ENCODE results near the gene SCAF1.

The SCAF1 gene

DNA sequence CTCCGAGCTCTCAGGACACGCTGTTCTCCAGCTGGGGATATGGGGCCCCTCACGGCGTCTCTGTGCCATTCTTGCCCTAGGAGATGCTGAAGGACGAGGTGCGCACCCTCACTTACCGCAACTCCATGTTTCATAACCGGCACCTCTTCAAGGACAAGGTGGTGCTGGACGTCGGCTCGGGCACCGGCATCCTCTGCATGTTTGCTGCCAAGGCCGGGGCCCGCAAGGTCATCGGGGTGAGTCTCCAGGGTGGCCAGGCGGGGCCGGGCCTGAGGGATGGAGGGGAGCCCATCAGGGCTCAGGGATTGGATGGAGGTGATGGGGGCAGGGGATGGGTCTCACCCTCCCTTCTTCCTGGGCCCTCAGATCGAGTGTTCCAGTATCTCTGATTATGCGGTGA lies 39.8 kb downstream of the SCAF1 start:
- TF ChIP-seq ZNF274 (IDR thresholded peaks at IDR 0.05; ENCODE audit: low read depth, low read length) (no peak), YY1 (IDR thresholded peaks at IDR 0.05; ENCODE audit: insufficient read depth, insufficient read length) (no peak), SUZ12 (IDR thresholded peaks at IDR 0.05; ENCODE audit: extremely low read depth, insufficient read depth, insufficient read length) (no peak)
- DNase-seq (ENCODE audit: low read depth, low spot score): no peak
- Histone ChIP-seq H3K9ac (ENCODE audit: insufficient read length, low read depth) (no peak overlapping the region), H3K36me3 (ENCODE audit: insufficient read depth, insufficient read length, low read length) (peaks cover 69% of the 10 kb centered on the region), H3K27me3 (ENCODE audit: insufficient read depth, insufficient read length) (no peaks in the 10 kb centered on the region), H3K4me3 (ENCODE audit: insufficient read length, low read depth) (no peak overlapping the region), H3K9me3 (ENCODE audit: insufficient read depth, low read length) (no peaks in the 10 kb centered on the region), H3K4me1 (ENCODE audit: insufficient read depth, insufficient read length) (peaks cover 11% of the 10 kb centered on the region)

DNA sequence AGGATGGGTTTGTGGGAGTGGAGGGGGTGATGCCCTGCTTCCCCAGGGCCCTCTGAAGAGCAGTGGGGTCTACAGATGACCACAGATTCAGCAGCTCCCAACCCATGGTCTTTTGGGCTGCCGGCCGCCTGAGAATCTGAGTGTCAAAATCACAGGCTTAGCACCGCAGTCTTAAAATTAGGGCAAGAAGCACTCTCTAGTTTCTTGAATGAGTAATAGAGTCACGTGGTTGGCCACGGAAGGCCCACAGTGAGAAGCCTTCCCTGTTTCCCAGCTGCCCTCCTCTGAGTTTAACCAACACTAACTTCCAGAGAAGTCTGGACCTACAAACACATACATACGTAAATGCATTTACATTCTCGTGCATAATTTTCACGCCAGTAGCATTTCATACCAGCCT lies 40.3 kb downstream of the SCAF1 start:
- Histone ChIP-seq H3K9me3 (ENCODE audit: insufficient read depth, low read length) (no peaks in the 10 kb centered on the region), H3K4me1 (ENCODE audit: insufficient read depth, insufficient read length) (peaks cover 11% of the 10 kb centered on the region), H3K27me3 (ENCODE audit: insufficient read depth, insufficient read length) (no peaks in the 10 kb centered on the region), H3K9ac (ENCODE audit: insufficient read length, low read depth) (no peak overlapping the region), H3K4me3 (ENCODE audit: insufficient read length, low read depth) (no peak overlapping the region), H3K36me3 (ENCODE audit: insufficient read depth, insufficient read length, low read length) (peaks cover 73% of the 10 kb centered on the region)
- TF ChIP-seq SUZ12 (IDR thresholded peaks at IDR 0.05; ENCODE audit: extremely low read depth, insufficient read depth, insufficient read length) (no peak), ZNF274 (IDR thresholded peaks at IDR 0.05; ENCODE audit: low read depth, low read length) (no peak), YY1 (IDR thresholded peaks at IDR 0.05; ENCODE audit: insufficient read depth, insufficient read length) (no peak)
- no peak for DNase-seq (ENCODE audit: low read depth, low spot score)

DNA sequence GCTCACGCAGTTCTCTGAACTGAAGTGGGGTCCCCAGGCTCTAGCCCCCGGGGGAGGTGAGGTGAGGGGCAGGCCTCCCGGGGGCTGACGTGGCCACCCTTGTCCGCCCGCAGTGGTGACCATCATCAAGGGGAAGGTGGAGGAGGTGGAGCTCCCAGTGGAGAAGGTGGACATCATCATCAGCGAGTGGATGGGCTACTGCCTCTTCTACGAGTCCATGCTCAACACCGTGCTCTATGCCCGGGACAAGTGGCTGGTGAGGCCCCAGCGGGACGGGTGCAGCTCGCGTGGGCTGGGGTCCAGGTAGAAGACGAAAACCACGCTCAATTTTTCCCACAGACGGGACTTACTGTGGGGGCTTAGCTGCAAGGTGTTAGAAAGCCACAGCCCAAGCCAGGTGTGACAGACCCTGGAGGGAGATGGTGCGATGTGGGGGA lies 41.8 kb downstream of the SCAF1 start:
- Histone ChIP-seq H3K4me1 (ENCODE audit: insufficient read depth, insufficient read length) (peaks cover 20% of the 10 kb centered on the region), H3K4me3 (ENCODE audit: insufficient read length, low read depth) (no peak overlapping the region), H3K36me3 (ENCODE audit: insufficient read depth, insufficient read length, low read length) (peaks cover 88% of the 10 kb centered on the region), H3K27me3 (ENCODE audit: insufficient read depth, insufficient read length) (no peaks in the 10 kb centered on the region), H3K9ac (ENCODE audit: insufficient read length, low read depth) (peak overlapping the region; percentile 21), H3K9me3 (ENCODE audit: insufficient read depth, low read length) (no peaks in the 10 kb centered on the region)
- TF ChIP-seq SUZ12 (IDR thresholded peaks at IDR 0.05; ENCODE audit: extremely low read depth, insufficient read depth, insufficient read length) (no peak), ZNF274 (IDR thresholded peaks at IDR 0.05; ENCODE audit: low read depth, low read length) (no peak), YY1 (IDR thresholded peaks at IDR 0.05; ENCODE audit: insufficient read depth, insufficient read length) (no peak)
- no peak for DNase-seq (ENCODE audit: low read depth, low spot score)

DNA sequence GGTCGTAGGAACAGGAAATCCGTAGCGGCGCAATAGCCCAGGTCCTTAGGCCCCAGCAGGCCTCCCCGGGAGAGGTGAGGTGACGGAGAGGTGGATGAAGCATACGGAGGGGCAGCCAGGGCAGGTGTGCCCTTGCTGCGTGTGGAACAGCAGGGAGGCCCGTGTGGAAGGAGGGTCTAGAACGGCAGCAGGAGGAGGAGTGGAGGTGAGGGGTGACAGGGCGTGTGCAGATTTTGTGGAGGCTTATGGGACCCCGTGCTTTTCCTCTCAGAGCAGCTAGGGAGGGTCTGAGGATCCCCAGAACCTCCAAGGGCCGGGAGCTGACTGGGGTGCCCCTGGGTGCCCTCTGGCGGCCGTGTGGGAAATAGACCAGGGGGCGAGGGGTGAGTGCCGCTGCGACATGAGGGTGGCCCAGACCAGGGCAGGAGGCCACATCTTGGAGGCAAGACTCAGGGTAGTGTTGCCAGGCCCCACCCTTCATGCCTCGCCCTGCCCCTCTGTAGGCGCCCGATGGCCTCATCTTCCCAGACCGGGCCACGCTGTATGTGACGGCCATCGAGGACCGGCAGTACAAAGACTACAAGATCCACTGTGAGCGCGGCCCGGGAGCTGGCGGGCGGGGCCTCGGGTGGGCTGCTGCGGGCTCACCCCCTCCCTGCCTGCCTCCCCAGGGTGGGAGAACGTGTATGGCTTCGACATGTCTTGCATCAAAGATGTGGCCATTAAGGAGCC lies 42.4 kb downstream of the SCAF1 start:
- Histone ChIP-seq H3K36me3 (ENCODE audit: insufficient read depth, insufficient read length, low read length) (peaks cover 90% of the 10 kb centered on the region), H3K4me1 (ENCODE audit: insufficient read depth, insufficient read length) (peaks cover 18% of the 10 kb centered on the region)

DNA sequence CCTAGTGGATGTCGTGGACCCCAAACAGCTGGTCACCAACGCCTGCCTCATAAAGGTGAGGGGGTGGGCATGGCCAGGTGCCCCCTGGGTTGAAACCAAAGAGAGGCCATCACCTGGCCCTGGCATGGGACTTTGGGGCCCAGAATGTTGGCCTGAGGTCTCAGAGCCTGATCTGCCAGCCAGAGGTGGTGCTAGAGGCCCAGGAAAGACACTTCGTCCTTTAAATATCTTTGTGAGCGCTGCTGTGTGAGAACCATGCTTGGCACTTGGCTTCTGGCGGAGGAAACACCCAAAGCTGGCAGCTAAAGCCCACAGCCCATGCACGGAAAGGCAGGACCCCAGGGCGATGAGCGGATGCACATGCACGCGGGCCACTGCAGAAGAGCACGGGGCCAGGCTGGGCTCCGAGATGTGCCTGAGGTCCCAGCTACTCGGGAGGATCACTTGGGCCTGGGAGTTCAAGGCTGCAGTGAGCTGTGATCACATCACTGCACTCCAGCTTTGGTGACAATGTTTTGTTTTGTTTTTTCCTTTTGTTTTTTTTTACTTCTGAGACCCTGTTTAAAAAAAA lies 43.1 kb downstream of the SCAF1 start:
- no peak for DNase-seq (ENCODE audit: low read depth, low spot score)
- no peaks in the 10 kb centered on the region for H3K27me3 ChIP-seq (ENCODE audit: insufficient read depth, insufficient read length)
- no peak overlapping the region for H3K4me3 ChIP-seq (ENCODE audit: insufficient read length, low read depth)
- peak overlapping the region; percentile 21 for H3K9ac ChIP-seq (ENCODE audit: insufficient read length, low read depth)
- TF ChIP-seq YY1 (IDR thresholded peaks at IDR 0.05; ENCODE audit: insufficient read depth, insufficient read length): no peak
- no peak for TF ChIP-seq ZNF274 (IDR thresholded peaks at IDR 0.05; ENCODE audit: low read depth, low read length)
- TF ChIP-seq SUZ12 (IDR thresholded peaks at IDR 0.05; ENCODE audit: extremely low read depth, insufficient read depth, insufficient read length): no peak
- peaks cover 89% of the 10 kb centered on the region for H3K36me3 ChIP-seq (ENCODE audit: insufficient read depth, insufficient read length, low read length)
- H3K9me3 ChIP-seq (ENCODE audit: insufficient read depth, low read length): no peaks in the 10 kb centered on the region
- H3K4me1 ChIP-seq (ENCODE audit: insufficient read depth, insufficient read length): peaks cover 24% of the 10 kb centered on the region

More for the DNA sequence above, 42.4 kb downstream of the SCAF1 start:
- no peak for DNase-seq (ENCODE audit: low read depth, low spot score)
- TF ChIP-seq ZNF274 (IDR thresholded peaks at IDR 0.05; ENCODE audit: low read depth, low read length): no peak
- TF ChIP-seq SUZ12 (IDR thresholded peaks at IDR 0.05; ENCODE audit: extremely low read depth, insufficient read depth, insufficient read length): no peak
- TF ChIP-seq YY1 (IDR thresholded peaks at IDR 0.05; ENCODE audit: insufficient read depth, insufficient read length): no peak
- Histone ChIP-seq H3K27me3 (ENCODE audit: insufficient read depth, insufficient read length) (no peaks in the 10 kb centered on the region), H3K9me3 (ENCODE audit: insufficient read depth, low read length) (no peaks in the 10 kb centered on the region), H3K9ac (ENCODE audit: insufficient read length, low read depth) (peak overlapping the region; percentile 21), H3K4me3 (ENCODE audit: insufficient read length, low read depth) (no peak overlapping the region)

DNA sequence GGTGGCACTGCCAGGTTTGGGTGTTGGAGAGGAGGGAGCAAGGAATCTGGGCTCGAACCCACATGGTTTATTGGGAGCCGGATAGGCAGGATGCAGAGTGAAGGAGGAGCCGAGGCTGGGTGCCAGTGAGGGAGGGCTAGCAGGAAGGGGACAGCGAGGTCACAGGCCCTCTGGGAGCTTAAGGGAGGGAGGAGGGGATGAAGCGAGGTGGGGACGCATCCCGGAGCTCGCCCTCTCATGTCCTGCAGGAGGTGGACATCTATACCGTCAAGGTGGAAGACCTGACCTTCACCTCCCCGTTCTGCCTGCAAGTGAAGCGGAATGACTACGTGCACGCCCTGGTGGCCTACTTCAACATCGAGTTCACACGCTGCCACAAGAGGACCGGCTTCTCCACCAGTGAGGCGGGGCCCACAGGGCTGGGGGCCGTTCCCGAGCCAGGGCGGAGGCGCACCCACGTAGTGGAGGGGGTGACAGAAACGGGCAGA lies 43.9 kb downstream of the SCAF1 start:
- TF ChIP-seq SUZ12 (IDR thresholded peaks at IDR 0.05; ENCODE audit: extremely low read depth, insufficient read depth, insufficient read length): no peak
- TF ChIP-seq YY1 (IDR thresholded peaks at IDR 0.05; ENCODE audit: insufficient read depth, insufficient read length): no peak
- TF ChIP-seq ZNF274 (IDR thresholded peaks at IDR 0.05; ENCODE audit: low read depth, low read length): no peak
- no peak overlapping the region for H3K4me3 ChIP-seq (ENCODE audit: insufficient read length, low read depth)
- H3K36me3 ChIP-seq (ENCODE audit: insufficient read depth, insufficient read length, low read length): peaks cover 83% of the 10 kb centered on the region

DNA sequence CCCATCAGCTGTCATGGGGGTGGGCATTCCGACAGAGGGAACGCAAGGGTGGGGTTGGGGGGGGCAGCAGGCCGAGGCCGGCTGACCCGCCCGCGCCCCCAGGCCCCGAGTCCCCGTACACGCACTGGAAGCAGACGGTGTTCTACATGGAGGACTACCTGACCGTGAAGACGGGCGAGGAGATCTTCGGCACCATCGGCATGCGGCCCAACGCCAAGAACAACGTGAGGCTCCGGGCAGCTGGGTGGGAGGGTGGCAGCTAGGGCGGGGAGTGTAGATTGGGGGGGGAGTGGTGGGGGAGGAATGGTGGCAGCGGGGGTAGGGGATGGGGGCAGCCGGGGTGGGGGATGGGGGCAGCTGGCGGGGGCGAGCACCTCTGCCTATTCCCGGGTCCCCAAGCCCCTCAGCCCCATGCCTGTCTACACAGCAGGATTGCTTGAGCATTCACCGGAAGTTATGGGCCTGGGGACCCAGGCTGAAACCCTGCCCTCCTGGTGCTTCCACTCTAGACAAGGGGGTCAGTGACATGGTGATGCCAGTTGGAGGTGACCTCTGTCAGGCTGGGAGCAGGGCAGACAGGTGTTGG lies 44.6 kb downstream of the SCAF1 start:
- Histone ChIP-seq H3K9ac (ENCODE audit: insufficient read length, low read depth) (no peak overlapping the region), H3K4me1 (ENCODE audit: insufficient read depth, insufficient read length) (peaks cover 27% of the 10 kb centered on the region)
- TF ChIP-seq SUZ12 (IDR thresholded peaks at IDR 0.05; ENCODE audit: extremely low read depth, insufficient read depth, insufficient read length) (no peak), YY1 (IDR thresholded peaks at IDR 0.05; ENCODE audit: insufficient read depth, insufficient read length) (no peak), ZNF274 (IDR thresholded peaks at IDR 0.05; ENCODE audit: low read depth, low read length) (no peak)

More for the DNA sequence above, 43.9 kb downstream of the SCAF1 start:
- peaks cover 27% of the 10 kb centered on the region for H3K4me1 ChIP-seq (ENCODE audit: insufficient read depth, insufficient read length)
- H3K9ac ChIP-seq (ENCODE audit: insufficient read length, low read depth): no peak overlapping the region
- DNase-seq (ENCODE audit: low read depth, low spot score): no peak
- H3K27me3 ChIP-seq (ENCODE audit: insufficient read depth, insufficient read length): no peaks in the 10 kb centered on the region
- H3K9me3 ChIP-seq (ENCODE audit: insufficient read depth, low read length): no peaks in the 10 kb centered on the region

More for the DNA sequence above, 44.6 kb downstream of the SCAF1 start:
- H3K4me3 ChIP-seq (ENCODE audit: insufficient read length, low read depth): no peak overlapping the region
- H3K9me3 ChIP-seq (ENCODE audit: insufficient read depth, low read length): no peaks in the 10 kb centered on the region
- peaks cover 78% of the 10 kb centered on the region for H3K36me3 ChIP-seq (ENCODE audit: insufficient read depth, insufficient read length, low read length)
- no peak for DNase-seq (ENCODE audit: low read depth, low spot score)
- H3K27me3 ChIP-seq (ENCODE audit: insufficient read depth, insufficient read length): no peaks in the 10 kb centered on the region

Measured in NT2/D1 (cell line).